NCI-H2227 treated with DMSO at 0.1 percent for 48 hours (cell line): Measurements from ENCODE around the gene VAMP8.
"Not testable (repeated sequence)": the region's sequence is repeated elsewhere in the genome, so short reads cannot be mapped to it uniquely, and the experiment has no call there.

Source experiments
- DNase-seq: peaks from one replicate; lab custom pipeline; 2025; lab: John Stamatoyannopoulos, UW

VAMP8 gene

GRCh38 chr2:85579266-85579935 lies 2.0 kb downstream of the VAMP8 start:
- peak; percentile 48 for DNase-seq

DNA sequence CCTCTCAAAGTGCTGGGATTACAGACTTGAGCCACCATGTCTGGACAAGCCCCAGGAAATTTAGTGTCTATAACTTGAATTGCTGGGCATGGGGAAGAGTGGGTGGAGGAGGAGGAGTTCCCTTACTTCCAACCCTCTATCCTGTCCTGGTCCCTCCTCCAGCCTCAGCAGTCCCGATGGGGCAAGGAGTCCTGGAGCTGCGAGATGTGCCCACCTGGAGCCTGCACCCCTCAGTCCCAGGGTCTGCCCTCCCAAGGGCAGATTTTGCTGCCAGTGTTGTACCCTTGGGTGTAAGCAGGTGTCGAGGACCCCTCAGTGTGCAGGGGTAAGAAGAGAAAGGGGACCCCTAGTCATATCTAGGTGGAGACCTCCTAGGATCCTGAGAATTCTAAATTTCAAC lies 2.8 kb downstream of the VAMP8 start:
- DNase-seq, result no peak

DNA sequence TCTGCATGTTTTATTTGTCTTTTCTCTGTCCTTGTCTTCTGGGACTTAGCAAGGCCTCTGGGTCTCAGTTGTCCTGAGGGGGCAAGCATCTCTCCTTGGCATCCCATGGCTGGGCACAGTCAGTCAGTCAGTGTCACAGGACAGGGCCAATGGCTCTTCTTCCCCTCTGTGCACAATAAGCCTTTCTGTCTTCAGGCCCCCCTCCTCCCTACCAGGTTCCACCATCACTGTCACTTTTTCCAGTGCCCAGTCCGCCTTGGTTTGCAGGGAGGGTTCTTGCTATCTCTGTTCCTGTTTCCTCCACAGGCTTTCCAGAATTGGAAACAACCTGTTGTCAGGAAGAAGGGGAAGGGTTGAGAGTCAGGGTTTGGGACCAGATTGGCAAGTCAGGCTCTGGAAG lies 5.1 kb downstream of the VAMP8 start:
- DNase-seq, result no peak

DNA sequence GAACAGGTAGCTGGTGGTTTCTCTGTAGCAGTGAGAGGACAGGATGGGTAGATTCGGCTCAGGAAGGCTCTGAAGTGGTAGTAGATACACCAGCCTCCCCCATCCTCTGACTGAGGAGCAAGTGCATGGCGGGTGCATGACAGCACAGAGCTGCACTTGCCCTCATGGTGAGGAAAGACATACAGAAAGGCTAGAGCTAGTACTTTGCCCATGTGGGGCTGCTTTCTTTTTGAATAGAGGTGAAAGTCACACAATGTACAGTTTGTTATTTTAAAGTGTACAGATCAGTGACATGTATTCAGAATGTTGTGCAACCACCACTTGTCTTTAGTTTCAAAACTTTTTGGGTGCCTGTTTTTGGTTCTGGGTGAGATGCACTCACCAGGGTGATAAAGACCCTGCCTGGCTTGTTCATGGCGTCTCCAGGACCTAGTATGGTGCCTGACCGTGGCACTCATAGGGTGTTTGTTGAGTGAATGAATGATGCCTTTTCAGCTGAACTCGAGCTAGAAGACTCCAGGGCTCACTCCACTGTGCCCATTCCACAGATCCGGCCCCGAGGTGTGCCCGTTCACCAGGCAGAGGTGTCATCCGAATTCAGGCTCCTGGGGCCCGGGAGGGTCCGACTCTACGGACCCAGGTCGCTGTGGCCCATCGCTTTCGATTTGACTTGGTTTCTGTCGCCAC lies 6.4 kb downstream of the VAMP8 start:
- DNase-seq, result no peak

GRCh38 chr2:85584354-85584856 lies 7.0 kb downstream of the VAMP8 start, which contains the start of gene VAMP5:
TSS of gene VAMP5 (plus strand) at chr2:85584431. CDS start at chr2:85584491, 60 bp downstream.
- no peak for DNase-seq

- no peak for DNase-seq
These were observed 7.7 kb downstream of the VAMP8 start for GRCh38 chr2:85584857-85585780.

DNA sequence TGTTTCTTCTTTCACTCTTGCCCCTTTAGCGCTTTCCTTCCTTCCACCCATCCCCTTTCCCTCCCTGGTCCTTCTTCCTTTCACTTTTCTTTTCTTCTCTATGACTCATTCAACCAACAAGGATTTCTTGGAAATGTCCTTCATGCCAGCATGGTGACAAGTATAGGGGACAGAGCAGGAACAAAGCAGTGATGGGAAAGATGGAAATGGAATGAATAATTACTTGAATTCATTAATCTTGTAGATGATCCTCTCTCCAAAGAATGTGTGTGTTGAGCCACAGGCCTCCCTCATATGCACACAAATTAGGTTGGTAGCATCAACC lies 8.4 kb downstream of the VAMP8 start:
- no peak for DNase-seq

DNA sequence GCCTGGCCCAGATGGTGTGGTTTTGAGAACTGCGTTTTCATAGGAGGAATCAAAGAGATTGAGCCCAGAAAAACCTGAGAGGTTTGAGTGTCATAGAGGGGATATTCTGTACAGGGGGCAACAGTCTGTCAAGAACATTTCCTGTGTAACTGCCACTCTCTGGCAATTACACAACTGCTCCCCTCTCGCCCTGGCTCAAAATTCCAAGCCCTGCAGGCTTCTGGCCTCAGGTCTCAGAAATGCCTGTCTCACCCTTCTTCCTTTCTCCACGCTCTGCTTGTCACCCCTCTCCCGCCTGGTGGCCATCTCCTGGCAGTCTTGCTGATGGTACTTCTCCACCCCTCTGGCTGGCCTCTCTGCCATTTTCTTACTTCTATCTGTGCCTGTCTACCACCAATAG lies 10.8 kb downstream of the VAMP8 start:
- DNase-seq, result no peak

GRCh38 chr2:85588645-85589044 lies 11.3 kb downstream of the VAMP8 start:
- DNase-seq, result no peak

DNA sequence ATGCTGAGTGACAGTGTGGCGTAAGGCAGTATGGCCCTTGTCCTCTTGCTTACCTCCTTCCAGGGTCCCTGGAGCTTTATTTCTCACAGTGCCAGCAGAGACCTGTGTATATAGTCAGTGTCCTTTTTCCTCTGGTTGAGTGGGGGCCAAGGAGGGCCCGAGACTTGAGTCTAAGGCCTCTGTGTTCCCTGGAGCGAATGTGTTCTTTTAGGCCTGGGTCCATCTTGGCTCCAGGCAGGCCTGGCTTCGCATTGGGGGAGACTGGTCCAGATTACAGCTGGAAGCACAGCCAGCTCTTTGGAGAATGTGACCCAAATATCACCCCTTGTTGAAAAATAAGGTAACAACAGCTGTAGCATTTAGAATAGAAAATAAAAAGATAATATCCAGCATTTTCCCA lies 11.8 kb downstream of the VAMP8 start:
- DNase-seq, result no peak

DNA sequence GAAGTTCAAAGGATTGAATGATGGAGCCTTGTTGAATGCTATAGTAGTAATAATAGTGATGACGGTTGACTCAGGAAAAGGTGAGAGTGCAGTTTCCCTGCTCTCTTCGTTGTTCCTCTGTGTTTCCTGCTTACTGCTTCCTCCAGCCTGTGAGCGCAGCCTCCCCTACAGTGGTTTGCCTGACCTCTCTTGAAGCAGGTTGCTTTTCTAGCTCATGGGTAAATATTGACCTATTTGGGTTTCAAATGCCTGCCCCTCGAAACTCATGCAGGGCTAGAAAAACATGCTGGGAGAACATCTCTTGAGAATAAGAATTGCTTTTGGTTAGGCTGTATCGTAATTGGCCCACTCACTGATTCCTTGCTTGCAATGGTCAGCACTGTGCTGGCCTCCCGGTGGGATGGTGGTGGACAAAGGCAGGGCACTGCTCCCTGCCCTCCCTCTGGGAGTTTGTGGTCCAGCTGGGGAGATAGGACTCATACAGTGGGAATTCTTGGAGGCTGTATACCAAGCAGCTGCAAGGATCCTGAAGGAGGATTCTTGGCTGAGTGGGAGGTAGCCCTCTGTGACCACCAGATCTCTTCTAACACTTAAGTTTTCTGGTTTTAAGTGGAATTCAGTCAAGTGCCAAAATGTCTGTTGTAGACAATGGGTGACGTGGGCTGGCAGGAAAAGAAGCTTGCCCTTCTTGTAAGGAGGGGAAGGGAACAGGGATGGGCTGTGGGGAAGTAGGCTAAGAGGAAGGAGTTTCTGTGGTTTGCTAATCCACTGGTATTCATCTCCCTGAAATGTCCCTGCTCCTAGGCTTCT lies 12.8 kb downstream of the VAMP8 start:
- DNase-seq, result no peak

- DNase-seq, result no peak
These were observed 13.6 kb downstream of the VAMP8 start for GRCh38 chr2:85590950-85591349.

GRCh38 chr2:85591563-85591962 lies 14.2 kb downstream of the VAMP8 start:
- DNase-seq, result no peak

DNA sequence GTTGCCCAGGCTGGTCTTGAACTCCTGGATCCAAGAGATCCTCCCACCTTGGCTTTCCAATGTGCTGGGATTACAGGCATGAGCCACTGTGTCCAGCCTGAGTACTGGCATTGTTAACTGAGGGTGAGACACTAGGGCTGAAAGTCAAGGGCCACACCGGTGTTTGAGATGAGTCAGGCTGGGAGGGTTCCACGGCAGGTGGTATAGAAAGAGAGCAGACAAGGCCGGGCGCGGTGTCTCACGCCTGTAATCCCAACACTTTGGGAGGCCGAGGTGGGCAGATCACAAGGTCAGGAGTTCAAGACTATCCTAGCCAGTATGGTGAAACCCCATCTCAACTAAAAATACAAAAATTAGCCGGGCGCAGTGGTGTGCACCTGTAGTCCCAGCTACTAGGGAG lies 14.9 kb downstream of the VAMP8 start:
- DNase-seq, result not testable (repeated sequence)

GRCh38 chr2:85593023-85593422 lies 15.6 kb downstream of the VAMP8 start:
- DNase-seq, result no peak

GRCh38 chr2:85594715-85595300 lies 17.4 kb downstream of the VAMP8 start:
- DNase-seq, result no peak

DNA sequence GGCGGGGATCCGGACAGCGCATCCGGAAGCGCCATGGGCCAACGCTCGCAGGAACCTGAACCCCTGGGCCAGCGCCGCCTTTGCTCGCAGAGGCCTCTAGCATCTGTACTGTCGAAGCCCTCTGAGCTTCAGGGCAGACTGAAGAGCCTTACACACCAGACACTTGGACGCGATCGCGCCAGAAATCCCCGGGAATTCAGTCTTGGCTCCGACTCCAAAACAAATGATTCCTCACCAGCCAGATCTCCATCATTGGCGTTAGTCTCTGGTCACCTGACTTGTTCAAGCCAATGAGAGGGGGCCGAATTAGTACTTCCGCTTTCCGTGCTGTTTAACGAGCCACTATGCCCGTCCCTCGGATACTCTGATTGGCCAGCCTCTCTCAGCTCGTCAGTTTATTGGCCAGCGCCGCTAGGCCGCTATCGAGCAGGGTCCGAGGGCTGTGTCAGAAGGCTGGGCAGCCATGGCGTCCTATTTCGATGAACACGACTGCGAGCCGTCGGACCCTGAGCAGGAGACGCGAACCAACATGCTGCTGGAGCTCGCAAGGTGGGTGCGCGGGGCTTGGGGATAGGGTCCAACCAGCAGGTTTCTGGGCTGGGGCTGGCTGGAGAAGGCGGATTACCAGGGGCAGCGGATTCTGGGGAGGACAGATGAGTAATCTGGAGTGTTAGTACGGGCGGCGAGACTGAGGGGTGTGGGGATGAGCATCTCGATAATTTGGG lies 18.1 kb downstream of the VAMP8 start, which contains the start of gene RNF181:
Gene RNF181, plus strand, starts transcription at position 445 of the 725 bp plus-strand sequence. Its CDS starts 19 bp downstream, at position 464.
- peak; percentile 98 for DNase-seq

GRCh38 chr2:85596026-85596333 lies 18.6 kb downstream of the VAMP8 start:
- DNase-seq, result no peak

DNA sequence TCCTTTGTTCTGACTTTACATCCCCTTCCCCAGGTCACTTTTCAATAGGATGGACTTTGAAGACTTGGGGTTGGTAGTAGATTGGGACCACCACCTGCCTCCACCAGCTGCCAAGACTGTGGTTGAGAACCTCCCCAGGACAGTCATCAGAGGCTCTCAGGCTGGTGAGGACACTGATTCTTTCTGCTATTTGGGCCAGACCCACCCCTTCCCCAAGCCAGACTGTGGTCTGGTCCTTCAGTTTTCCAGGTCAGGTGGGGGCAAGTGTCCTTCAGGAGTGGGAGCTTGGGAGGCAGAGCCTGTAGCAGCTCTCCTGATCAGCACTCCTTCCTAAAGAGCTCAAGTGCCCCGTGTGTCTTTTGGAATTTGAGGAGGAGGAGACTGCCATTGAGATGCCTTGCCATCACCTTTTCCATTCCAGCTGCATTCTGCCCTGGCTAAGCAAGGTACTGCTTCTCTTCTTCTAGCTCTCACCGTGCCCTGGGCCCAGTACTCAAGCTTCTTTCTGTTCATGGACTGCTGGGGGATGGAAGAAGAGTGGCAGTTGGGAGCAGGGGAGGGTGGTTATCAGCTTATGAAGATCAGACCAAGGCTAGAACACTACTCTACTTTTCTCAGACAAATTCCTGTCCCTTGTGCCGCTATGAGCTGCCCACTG lies 19.2 kb downstream of the VAMP8 start:
- DNase-seq, result no peak

GRCh38 chr2:85597241-85597640 lies 19.9 kb downstream of the VAMP8 start:
- DNase-seq, result no peak
